Stimulated activated CD8-positive, alpha-beta memory T cell treated with anti-CD3 and anti-CD28 coated beads, Interleukin-7, amount 100 ng/mL, for 24 hours (primary cell): Measurements from ENCODE around the gene EIF4H.
"Not testable (repeated sequence)": the region's sequence is repeated elsewhere in the genome, so short reads cannot be mapped to it uniquely, and the experiment has no call there.

Source experiments
- DNase-seq: peaks from one replicate; pipeline ENCODE4 v3.0.0-alpha.2; 2020; ENCODE audit warnings: low read depth

EIF4H gene

DNA sequence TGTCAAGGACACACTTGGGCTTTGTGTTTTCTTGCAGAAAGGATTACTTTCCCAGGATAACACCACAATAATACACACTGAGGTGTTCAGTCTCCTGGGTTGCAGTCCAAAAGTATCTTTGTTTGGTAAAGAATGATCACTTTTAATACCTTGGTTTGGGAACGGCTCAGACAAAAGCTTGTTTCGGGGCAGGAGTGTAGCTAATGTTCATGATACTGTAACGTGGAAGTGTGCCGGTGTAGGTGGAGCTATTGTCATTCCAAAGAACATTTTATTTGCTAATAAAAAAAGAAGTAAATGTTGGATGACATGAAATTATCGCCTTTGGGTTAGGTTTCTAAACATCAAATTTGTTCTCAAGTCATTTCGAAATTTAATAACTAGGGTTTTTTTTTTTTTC lies 1.2 kb downstream of the EIF4H start:
- no peak for DNase-seq

DNA sequence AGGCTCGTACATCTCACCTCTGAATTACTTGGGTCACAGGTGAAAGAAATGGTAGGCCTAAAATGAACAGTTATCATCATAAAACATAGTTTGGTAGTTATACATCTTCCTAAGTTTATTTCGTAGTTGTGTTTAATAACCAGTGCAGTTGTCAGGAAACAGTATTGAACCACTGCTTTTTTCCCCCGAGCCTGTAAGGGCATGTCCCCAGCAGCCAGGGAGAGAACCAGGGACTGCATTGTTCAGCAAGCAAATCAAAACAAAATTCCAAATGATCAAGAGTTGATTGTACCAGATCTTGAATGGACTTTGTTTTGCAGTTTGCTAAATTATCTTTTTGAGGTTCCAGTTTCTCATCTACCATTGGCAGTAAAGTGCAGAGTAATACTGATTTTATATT lies 2.4 kb downstream of the EIF4H start:
- no peak for DNase-seq

DNA sequence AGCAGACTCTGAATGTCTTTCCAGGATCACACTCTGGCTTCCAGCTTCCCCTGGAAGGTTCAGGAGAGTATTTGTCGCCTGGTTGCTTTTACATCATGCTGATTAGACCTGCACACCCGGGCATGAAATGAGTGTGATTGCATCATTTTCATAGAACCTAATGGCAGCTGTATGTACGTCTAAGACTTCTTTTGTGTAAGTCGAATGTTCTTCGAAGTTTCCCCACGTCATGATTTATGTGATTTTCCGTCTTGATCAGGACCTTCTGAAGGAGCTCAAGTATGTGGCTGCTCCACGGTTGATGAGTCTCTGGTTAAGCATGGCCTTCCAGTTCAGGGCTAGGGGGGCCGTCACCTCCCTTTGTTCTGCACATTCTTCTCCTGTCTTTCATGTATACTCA lies 4.5 kb downstream of the EIF4H start:
- DNase-seq: no peak

DNA sequence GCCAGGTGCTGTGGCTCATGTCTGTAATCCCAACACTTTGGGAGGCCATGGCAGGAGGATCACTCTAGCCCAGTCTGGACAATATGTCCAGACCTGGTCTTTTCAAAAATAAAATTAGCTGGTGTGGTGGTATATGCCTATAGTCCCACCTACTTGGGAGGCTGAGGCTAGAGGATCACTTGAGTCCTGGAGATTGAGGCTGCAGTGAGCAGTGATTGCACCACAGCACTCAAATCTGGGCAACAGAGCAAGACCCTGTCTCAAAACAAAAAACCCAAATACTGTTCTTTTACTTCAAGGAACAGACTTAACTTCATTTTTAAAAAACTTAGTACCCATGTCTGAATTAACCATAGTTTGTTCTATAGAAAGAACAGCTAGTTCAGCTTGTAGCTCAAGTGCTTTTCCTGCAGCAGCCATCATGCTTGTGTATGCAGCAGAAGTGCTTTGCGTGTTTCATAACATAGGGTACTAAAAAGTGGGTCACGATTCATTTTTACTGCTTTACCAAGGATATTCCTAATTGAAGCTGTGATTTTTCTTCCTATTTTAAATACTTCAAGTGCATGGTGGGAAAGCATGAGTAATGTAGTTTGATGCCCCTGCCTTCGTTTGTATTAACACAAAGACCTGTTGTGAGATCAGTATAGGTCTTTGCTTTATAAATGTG lies 5.9 kb downstream of the EIF4H start:
- DNase-seq: no peak

DNA sequence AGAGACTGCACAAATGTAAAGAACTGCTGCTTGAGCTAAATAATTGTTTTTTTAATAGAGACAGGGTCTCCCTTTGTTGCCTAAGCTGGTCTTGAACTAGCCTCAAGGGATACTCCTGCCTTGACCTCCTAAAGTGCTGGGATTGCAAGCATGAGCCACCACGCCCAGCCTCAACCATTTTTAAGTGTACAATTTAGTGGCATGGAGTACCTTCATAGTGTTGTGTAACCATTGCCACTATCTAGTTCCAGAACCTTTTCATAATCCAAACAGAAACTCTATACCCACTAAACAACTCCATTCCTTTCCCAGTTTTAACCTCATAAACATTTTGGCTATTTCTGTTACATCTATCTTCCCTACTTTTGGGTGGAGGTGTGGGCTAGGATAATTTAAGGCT lies 6.7 kb downstream of the EIF4H start:
- DNase-seq: no peak

DNA sequence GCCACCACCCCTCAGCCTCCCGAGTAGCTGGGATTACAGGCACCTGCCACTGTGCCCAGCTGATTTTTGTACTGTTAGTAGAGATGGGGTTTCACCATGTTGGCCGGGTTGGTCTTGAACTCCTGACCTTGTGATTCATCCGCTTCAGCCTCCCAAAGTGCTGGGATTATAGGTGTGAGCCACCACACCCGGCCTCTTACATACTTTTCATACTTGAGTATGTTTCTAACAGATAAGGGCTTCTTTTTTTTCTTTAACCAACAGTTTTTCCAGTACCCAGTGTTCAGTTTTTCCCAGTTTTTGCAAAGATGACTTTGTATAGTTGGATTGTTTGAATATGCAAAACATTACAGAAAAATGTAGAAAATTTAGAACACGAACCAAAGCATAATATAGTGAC lies 7.7 kb downstream of the EIF4H start:
- DNase-seq: no peak

DNA sequence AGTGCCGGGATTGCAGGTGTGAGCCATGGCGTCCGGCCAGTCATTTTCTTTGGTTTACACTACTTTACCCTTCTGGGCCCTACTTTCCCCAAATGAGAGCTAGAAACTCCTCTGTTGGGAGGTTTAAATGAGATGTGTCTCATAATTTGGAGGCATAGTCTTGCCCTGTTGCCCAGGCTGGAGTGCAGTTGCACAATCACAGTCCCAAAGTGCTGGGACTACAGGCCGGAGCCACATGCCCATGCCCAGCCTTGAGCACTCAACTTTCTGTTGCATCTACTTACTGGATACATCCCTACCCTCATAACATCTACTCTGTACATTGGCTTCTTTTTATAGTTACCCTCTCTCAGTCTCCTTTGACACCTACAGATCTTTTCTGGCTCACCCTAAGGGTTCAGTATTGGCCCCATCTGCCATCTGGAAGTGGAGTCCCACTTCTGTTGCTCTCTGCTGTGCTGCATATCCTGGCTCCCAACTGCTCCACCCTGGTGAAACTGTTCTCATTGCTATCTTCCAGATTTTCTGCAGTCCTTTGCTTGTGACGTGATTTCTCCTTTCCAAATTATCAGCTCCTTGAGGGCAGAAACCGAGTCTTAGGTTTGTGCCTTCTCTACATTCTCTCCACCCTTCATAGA lies 8.4 kb downstream of the EIF4H start:
- DNase-seq: no peak

DNA sequence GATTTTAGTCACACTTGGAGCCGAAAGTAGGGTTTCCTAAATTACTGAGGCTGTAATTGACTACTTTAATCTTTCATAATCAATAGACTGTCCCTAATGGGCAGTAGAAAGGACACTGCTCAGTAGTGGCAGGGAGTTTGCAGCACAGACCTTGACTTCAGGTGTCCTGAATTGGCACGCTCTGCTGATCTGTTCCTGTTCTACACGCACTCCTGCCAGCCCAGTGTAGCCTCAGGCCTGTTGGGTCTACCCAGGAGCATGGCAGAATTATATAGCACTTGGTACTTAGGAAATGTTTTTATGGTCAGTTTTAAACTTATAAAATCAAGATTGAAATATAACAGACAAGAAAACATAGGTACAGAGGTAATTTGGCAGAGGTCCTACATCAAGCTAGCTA lies 9.0 kb downstream of the EIF4H start:
- no peak for DNase-seq

DNA sequence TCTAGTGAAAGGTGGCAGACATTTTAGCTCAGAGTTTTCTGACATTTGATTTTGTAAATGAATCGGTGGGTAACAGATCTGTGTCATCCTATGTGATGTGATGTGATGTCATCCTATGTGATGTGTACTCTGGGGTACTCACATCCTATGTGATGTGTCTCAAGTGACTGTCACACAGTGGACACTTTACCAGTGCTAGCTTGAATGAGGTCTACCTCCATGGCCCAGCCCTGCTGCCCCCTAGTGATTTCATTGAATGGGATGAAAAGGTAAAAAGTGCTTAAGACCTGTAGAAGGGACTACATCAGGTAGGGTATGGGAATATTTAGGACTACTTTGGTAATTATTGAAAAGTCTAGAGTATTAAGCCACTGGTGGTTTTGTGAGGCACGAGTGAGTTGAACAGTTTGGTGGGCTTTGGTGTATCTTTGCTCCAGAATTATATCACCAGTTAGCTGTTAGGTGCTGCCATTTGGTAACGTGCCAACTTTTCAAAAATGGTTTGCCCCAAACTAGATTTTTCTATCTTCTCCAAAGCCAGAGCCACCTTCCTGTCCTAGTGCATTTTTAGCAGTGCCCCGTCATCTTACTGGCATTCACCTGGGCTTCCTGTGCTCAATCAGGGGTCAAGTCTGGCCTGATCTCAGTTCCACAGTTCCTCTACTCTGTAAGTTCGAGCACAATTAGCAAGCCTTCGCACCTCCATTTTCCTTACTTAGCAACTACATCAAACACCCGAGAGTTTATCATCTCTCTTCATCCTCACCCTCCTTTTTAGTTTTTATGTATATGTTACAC lies 9.7 kb downstream of the EIF4H start:
- DNase-seq: no peak

DNA sequence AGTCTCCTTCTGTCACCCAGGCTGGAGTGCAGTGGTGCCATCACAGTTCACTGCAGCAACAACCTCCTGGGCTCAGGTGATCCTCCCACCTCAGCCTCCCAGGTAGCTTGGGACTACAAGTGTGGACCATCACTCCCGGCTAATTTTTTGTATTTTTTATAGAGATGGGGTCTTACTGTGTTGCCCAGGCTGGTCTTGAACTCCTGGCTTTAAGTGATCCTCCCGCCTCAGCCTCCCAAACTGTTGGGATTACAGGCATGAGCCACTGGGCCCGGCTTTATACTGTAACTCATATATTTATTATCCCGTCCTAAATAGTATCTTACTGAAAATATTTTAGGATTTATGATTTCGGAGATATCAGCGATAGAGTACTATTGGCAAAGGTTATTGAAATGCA lies 10.9 kb downstream of the EIF4H start:
- no peak for DNase-seq

DNA sequence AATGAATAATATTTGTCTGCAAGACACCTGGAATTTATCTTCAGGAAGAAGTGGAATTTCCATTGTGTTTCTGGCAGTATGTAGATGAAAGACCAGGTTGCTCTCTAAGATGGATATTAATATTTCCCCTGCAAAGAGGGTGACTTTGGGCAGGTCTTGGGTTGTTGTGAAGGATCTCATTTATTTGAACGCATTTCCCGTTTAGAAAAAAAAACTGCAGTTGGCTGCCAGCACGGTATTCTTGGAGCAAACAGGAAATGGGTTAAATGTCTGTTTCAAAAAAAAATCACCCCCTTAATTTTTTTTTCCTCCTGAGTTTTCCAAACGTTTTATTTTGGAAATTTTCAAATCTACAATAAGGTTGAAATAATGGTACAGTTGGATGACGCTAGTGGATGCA lies 11.5 kb downstream of the EIF4H start:
- no peak for DNase-seq

DNA sequence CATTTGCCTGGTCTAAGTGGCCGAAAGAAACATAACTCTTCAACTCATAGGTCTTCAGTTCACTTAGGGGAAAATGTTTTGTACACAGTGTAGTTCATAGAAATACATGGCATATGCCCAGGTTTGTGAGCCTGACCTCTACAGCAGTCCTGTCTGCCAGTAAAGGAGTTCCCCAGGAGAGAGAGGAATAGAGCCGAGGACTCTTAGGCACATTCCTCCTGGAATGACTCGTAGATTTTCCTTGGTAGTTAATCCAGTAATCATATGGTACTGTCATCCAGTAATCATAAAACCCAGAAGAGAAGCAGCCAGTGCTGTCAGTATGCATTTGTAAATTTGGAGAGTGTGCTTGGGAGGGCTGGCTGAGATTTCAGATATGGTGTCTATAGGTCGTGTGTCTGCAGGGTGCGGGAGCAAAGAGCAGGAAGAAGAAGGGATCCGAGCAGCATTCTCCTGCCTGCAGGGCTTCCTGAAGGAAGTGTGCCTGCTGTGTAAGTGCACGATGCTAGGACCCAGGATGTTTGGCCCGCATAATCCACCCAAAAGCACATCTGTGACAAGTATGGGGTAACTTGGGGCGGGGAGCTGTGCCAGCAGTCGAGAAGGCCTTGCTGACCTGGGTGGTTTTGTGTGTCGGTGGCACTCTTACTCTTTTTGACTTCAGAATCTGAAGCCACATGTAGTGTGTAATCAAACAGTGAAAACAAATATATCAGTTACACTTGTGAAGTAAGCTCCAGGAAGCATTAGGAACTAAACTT lies 13.9 kb downstream of the EIF4H start:
- DNase-seq: no peak

DNA sequence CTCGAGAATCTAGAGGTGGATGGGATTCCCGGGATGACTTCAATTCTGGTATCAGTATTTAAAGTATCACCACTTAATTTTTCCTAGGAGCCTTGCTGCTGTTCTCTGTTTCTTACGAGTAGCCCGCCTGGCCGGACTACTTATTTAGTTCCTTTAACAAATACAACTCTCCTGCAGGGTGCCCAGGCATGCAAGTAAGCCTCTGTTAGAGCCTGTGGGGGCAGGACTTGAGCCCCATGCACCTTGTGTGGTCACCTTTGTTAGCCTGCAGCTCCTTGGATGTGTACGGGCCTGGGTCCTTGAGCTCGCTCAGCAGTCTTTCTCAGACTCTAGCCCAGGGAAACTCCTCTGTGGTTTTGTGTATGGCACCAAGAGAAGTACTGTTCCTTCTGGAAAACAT lies 16.1 kb downstream of the EIF4H start:
- no peak for DNase-seq

DNA sequence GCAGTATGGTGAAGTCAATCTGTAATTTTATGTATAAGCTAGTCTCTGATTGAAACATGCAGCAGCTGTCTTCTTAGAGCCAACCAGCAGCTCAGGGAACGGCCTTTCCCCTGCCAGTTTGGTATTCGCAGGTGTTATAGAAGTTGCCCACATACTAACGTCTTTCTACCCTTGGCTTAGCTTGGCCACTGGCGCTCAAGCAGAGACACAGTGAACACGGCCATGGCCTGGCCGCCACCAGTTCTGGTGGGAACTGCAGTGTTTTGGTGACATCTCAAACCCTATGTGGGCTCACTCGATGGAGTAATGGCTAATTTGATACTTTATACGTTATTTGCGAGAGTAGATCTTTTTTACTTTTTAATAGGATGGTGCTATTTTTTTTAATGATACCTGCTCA lies 17.1 kb downstream of the EIF4H start:
- DNase-seq: no peak

DNA sequence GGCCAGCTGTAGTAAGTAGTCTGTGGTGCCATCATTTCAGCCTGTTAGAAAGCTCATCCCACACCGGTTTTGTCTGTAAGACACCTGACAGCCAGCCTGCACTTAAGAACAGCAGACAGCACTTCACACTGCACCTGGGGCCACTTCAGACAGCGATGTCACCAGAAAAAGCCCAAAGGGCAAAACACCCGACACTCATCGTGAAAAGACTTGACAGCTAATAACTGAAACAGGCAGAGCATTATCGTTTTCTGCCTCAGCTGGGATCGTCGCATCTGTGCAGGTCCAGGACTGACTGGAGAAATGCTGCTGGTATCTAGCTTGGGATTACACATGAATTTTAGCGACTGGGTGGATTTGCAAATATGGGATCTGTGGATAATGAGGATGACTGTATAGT lies 18.9 kb downstream of the EIF4H start:
- DNase-seq: no peak

DNA sequence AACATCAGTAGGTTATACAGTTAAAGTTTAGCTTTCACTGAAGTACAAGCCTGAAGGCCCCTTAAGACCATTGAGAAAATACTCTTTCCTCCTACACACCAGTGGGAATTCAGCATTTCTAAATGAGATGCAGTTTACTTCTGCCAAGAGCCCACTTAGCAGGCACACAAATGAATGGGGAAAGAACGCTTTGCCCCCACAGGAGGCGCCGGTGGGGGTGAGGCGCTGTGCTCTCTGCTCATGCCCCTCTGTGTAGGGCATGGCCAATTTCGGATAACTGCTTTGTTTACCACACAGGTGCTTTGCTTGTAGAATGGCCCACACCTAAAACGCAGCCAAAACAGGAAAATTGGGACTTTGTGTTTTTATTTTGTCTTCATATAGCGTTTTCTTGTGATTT lies 19.8 kb downstream of the EIF4H start:
- no peak for DNase-seq

DNA sequence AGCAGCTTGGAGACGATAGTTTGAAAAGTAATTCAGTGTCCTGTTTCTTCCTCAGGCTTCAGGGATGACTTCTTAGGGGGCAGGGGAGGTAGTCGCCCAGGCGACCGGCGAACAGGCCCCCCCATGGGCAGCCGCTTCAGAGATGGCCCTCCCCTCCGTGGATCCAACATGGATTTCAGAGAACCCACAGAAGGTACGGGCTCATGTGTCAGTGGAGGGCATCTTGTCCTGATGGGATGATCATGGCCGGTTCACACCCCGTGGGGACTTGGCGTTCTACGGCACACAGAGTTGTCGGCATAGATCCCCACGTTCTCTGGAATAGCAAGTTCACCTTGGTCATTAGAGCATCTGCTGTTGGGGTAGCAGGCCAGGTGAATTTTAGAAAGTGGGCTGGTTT lies 20.5 kb downstream of the EIF4H start:
- DNase-seq: no peak

DNA sequence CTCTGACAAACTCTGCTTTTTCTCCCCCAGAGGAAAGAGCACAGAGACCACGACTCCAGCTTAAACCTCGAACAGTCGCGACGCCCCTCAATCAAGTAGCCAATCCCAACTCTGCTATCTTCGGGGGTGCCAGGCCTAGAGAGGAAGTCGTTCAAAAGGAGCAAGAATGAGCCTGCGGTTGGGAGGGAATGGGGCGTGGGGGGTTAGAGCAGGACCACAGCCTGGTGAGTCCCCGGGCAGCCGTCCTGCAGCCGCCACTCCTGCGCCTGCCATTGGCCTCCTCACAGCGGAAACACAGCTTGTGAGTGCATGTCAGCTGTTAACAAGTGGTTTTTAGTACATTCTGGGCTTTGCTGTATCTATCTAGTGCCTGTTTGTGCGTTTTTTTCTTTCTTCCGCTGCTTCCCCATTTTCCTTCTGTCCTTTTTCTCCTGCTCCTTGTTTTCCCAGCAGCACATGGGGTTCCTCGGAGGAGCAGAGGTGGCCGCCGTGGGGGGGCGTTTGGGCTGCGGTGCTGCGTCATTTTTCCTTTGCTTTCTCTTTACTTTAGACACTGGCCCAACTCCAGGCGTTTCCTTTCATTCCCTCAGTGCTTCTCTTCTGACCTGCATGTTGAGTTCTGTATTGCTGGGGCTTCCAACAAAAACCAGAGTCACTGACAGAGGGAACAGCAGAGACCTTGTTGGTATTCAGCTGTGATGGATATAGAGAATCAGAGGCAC lies 21.1 kb downstream of the EIF4H start:
- DNase-seq: not testable (repeated sequence)

DNA sequence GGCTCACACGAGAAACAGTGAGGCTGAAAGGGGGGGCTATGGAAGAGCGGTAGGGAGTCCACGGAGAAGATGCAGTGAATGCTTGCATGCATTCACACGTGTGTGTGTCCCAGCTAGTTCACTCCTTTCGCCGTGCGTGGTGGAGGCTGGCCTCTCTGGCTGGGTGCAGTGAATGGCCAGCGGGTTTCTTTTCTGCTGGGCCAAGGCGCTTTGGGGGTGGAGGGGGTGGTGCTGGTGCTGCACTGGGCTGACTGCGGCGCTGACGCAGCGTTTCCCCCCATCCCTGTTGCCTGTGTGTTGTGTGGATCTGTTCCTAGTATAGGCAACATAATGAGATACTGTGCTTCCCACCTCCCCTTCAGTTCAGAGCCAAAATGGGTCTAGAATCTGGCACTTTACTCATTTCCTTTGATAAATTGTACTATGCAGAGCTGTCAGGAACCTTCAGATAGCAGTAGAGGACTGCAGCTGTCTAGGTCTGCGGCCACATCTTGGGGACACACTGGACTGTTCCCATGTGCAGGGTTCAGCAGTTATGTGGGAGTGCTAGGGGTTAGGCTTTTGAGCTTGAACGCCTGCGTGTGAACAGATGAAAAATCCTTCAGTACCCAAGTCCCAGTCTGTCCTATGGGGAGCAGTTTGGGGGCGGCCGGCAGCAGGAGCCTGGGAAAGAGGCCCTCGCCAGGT lies 22.0 kb downstream of the EIF4H start:
- DNase-seq: not testable (repeated sequence)

DNA sequence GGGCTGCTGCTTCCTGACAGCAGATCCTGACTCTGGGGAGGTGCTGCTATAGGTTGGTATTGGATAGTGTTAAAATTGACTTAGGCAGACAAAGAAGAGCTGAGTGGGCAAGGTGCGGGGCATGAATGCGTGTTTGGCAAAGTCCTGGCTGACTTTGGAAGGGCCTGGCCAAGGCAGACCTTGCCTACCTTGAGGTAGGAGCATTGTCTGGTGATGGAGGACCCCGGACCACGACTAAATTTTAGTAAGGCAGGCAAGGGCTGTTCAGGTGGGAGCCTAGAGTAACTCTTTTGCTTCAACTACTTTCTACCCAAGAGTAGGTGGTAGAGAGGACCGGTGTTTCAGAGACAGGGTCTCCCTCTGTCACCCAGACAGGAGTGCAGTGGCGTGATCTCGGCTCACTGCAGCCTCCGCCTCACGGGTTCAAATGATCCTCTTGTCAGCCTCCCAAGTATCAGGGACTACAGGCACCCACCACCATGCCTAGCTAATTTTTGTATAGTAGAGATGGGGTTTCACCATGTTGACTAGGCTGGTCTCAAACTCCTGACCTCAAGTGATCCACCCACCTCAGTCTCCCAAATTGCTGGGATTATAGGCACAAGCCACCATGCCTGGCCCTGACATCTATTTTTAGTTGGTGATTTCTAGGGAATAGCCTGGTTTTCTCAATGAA lies 23.4 kb downstream of the EIF4H start:
- no peak for DNase-seq
